Activated CD4-positive, alpha-beta T cell treated with anti-CD3 and anti-CD28 coated beads for 1 hour (primary cell): ENCODE results near the gene TGFB2.

Experiments used
- DNase-seq: peaks from one replicate; pipeline ENCODE4 v3.0.0-alpha.2; 2020

The TGFB2 gene

GRCh38 chr1:218467101-218468072 lies 122.3 kb downstream of the TGFB2 start:
- no peak for DNase-seq

- no peak for DNase-seq
These were observed 123.6 kb downstream of the TGFB2 start for GRCh38 chr1:218468711-218469110.

- no peak for DNase-seq
These were observed 127.7 kb downstream of the TGFB2 start for GRCh38 chr1:218472885-218473284.

- no peak for DNase-seq
These were observed 128.4 kb downstream of the TGFB2 start for GRCh38 chr1:218473522-218473921.

GRCh38 chr1:218474128-218474527 lies 129.0 kb downstream of the TGFB2 start:
- DNase-seq = no peak

GRCh38 chr1:218475275-218475674 lies 130.1 kb downstream of the TGFB2 start:
- DNase-seq = no peak

- no peak for DNase-seq
These were observed 130.6 kb downstream of the TGFB2 start for GRCh38 chr1:218475699-218476098.

GRCh38 chr1:218476385-218476784 lies 131.2 kb downstream of the TGFB2 start:
- no peak for DNase-seq

- DNase-seq = no peak
These were observed 133.2 kb downstream of the TGFB2 start for GRCh38 chr1:218478336-218478735.

GRCh38 chr1:218479436-218480115 lies 134.4 kb downstream of the TGFB2 start:
- DNase-seq = no peak

GRCh38 chr1:218480137-218480536 lies 135.0 kb downstream of the TGFB2 start:
- DNase-seq = no peak

- no peak for DNase-seq
These were observed 135.5 kb downstream of the TGFB2 start for GRCh38 chr1:218480588-218481099.

- no peak for DNase-seq
These were observed 136.1 kb downstream of the TGFB2 start for GRCh38 chr1:218481116-218481775.

GRCh38 chr1:218482683-218483082 lies 137.5 kb downstream of the TGFB2 start:
- no peak for DNase-seq

- DNase-seq = no peak
These were observed 140.2 kb downstream of the TGFB2 start for GRCh38 chr1:218485241-218485928.

GRCh38 chr1:218488531-218488930 lies 143.4 kb downstream of the TGFB2 start:
- DNase-seq = no peak

- no peak for DNase-seq
These were observed 143.8 kb downstream of the TGFB2 start for GRCh38 chr1:218488986-218489385.

- DNase-seq = no peak
These were observed 145.3 kb downstream of the TGFB2 start for GRCh38 chr1:218490406-218490922.

GRCh38 chr1:218492874-218493273 lies 147.7 kb downstream of the TGFB2 start:
- DNase-seq = no peak

- no peak for DNase-seq
These were observed 148.8 kb downstream of the TGFB2 start for GRCh38 chr1:218493986-218494385.
